K562 (cell line): ENCODE data around the gene ZFR2.

Source experiments
- CEBPB ChIP-seq: fragments of 450-650 bp; IDR thresholded peaks from 2 replicates; pipeline ENCODE4 v1.6.1; 2016; ENCODE audit warnings: missing genetic modification characterization, missing compliant biosample characterization
- FOXM1 ChIP-seq, 2 experiments: fragments of 450-650 bp in 1 of 2; sonication (generic) in 1 of 2; formaldehyde crosslinking in 1 of 2; IDR thresholded peaks; 2 replicates each; pipeline versions ENCODE4 v1.6.1 to v1.9.0; 2017 to 2022; ENCODE audit warnings: low read depth in 2 of 2, mild to moderate bottlenecking in 2 of 2, missing genetic modification reagents in 1 of 2, moderate library complexity in 1 of 2
- SRF ChIP-seq, 2 experiments: fragments of 250-450, 450-650 bp in 1 of 2; sonication (Bioruptor Pico) in 1 of 2; sonication (generic) in 1 of 2; formaldehyde crosslinking; IDR thresholded peaks; 2 replicates each; pipeline versions ENCODE4 v1.5.0 to v1.5.1; 2020 to 2022; ENCODE audit warnings: mild to moderate bottlenecking in 1 of 2, missing genetic modification reagents in 1 of 2
- STAT5B ChIP-seq: fragments of 250-450 bp; sonication (Bioruptor Pico); IDR thresholded peaks from 2 replicates; pipeline ENCODE4 v1.8.0; 2021; ENCODE audit warnings: mild to moderate bottlenecking, inconsistent platforms
- TRIM28 ChIP-seq: fragments of 450-650 bp; IDR thresholded peaks from 2 replicates; pipeline ENCODE4 v1.6.1; 2017
- USF2 ChIP-seq: sonication (generic); formaldehyde crosslinking; IDR thresholded peaks from 2 replicates; pipeline ENCODE4 v1.5.0; 2020; ENCODE audit warnings: missing genetic modification reagents

GRCh38 chr19:3849092-3849491 lies 19.7 kb downstream of the ZFR2 start:
- TF ChIP-seq FOXM1 (IDR thresholded peaks at IDR 0.05; ENCODE audit: low read depth), result no peak
- no peak for TF ChIP-seq FOXM1 (CRISPR knock-in tag; IDR thresholded peaks at IDR 0.05; ENCODE audit: low read depth)
- no peak for TF ChIP-seq CEBPB (tag)
- TF ChIP-seq USF2 (CRISPR knock-in tag), result no peak
- no peak for TF ChIP-seq STAT5B (CRISPR knock-in tag)
- TF ChIP-seq TRIM28, result no peak
- TF ChIP-seq SRF (CRISPR knock-in tag; IDR thresholded peaks at IDR 0.05), result no peak
